GM10248 (cell line): ENCODE data around the gene EML6.

Experiments used
- CTCF ChIA-PET: fragments of 300-600 bp; sonication (Branson Sonifier 250); formaldehyde crosslinking; extraction: SDS; loops from one replicate; lab custom pipeline; 2021; ENCODE audit warnings: antibody characterized with exemption; lab: Yijun Ruan, JAX
- POLR2A ChIA-PET: fragments of 350-650 bp; sonication (Branson Sonifier 250); formaldehyde crosslinking; extraction: SDS; loops from one replicate; lab custom pipeline; 2020; ENCODE audit warnings: antibody characterized with exemption; lab: Yijun Ruan, JAX
- DNase-seq: peaks from one replicate; pipeline ENCODE4 v3.0.0; 2012; ENCODE audit errors: extremely low spot score
- CTCF ChIP-seq: IDR thresholded peaks from 2 replicates; pipeline ENCODE4 v1.5.1; 2012; ENCODE audit warnings: mild to moderate bottlenecking, low read depth; ENCODE audit errors: extremely low read depth, missing control alignments, control extremely low read depth

Gene EML6

GRCh38 chr2:54876764-54877163, 153.3 kb downstream of the EML6 start:
- CTCF ChIA-PET, result interaction anchor here (0.8 to 1.9 kb wide), 5 partner anchors 11 to 294 kb away, joined by 3 to 5 read pairs (median 3); no protein-coding TSS in a partner anchor
- no peak for DNase-seq
- TF ChIP-seq CTCF, result no peak
- POLR2A ChIA-PET, result interaction anchor here (0.6 kb wide), 1 partner anchor 107 kb away, joined by 4 read pairs; no protein-coding TSS in a partner anchor

- POLR2A ChIA-PET, result no interaction called here
- no peak for DNase-seq
These were observed 154.7 kb downstream of the EML6 start for GRCh38 chr2:54878182-54878581.

GRCh38 chr2:54879032-54879431, 155.6 kb downstream of the EML6 start:
- POLR2A ChIA-PET, result no interaction called here
- CTCF ChIA-PET, result no interaction called here
- TF ChIP-seq CTCF, result no peak
- no peak for DNase-seq

More at GRCh38 chr2:54878182-54878581, 154.7 kb downstream of the EML6 start:
- CTCF ChIA-PET, result interaction anchor here (1.5 kb wide), 1 partner anchor 11 kb away, joined by 3 read pairs; no protein-coding TSS in a partner anchor
- no peak for TF ChIP-seq CTCF

- ChIA-PET CTCF (interaction anchor here (1.2 kb wide), 1 partner anchor 9 kb away, joined by 3 read pairs; no protein-coding TSS in a partner anchor), POLR2A (no interaction called here)
- DNase-seq, result no peak
- no peak for TF ChIP-seq CTCF
These were observed 156.3 kb downstream of the EML6 start for GRCh38 chr2:54879598-54880332.

- ChIA-PET CTCF (interaction anchor here (1.2 kb wide), 1 partner anchor 9 kb away, joined by 3 read pairs; no protein-coding TSS in a partner anchor), POLR2A (no interaction called here)
- DNase-seq, result no peak
- no peak for TF ChIP-seq CTCF
These were observed 157.0 kb downstream of the EML6 start for GRCh38 chr2:54880428-54880827.

GRCh38 chr2:54881759-54882158, 158.3 kb downstream of the EML6 start:
- TF ChIP-seq CTCF, result no peak
- ChIA-PET CTCF (interaction anchor here (1.4 kb wide), 1 partner anchor 9 kb away, joined by 3 read pairs; no protein-coding TSS in a partner anchor), POLR2A (no interaction called here)
- no peak for DNase-seq
